Left lobe of liver (tissue), 1 donor: ENCODE data around the gene SLC25A18. TPM values are rescaled to one million over a fixed set of nuclear protein-coding genes. Genes with fewer than 3 reads are reported as not detected.

Experiments used
- total RNA-seq: library from RNA; stranded (reverse); gene quantifications from one replicate; pipeline ENCODE4 v1.2.1, GENCODE V29; 2021
- donor health status: DM: no; HTN: yes; CAD: no.

The SLC25A18 gene
- total RNA-seq, 1 donor from 2014 or later = 48.7 TPM

Other genes with a start within 250 kb of the SLC25A18 start
- gene CECR2, start 194.0 kb upstream of the SLC25A18 start, total RNA-seq = 12.0 TPM
- 31.3 TPM for gene ATP6V1E1, start 65.3 kb downstream of the SLC25A18 start, total RNA-seq
- 34.3 TPM for gene BCL2L13, start 75.3 kb downstream of the SLC25A18 start, total RNA-seq
- 30.9 TPM for gene BID, start 211.0 kb downstream of the SLC25A18 start, total RNA-seq